ENCODE data around the gene VANGL1. TPM values are rescaled to one million over a fixed set of nuclear protein-coding genes. Genes with fewer than 3 reads are reported as not detected.

VANGL1 gene
- total RNA-seq, result 1 to 10 TPM in 3 of 4 donors, under 1 TPM in 1; 0.66 to 1.2 (median 1.1) TPM

DNA sequence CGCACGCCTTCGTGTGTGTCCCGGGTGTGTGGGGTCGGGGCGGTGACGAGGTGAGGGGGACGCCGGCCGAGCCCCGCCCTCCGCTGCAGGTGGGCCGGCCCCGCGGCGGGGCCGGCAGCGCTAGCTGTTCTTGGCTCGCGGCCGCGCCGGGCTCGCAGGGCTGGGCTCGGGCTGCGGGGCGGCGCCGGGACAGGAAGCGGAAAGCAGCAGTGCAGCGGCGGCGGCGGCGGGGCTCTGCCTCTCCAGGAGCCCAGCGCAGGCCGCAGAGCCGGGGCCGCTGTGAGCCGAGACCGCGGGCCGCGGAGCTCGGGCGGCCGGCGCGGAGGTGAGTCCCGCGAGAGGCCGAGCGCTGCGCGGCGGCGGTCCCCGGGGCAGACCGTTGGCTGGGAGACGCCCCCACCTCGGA, at the start of gene VANGL1:
VANGL1 (plus strand) TSS at position 209 of the 406 bp plus-strand sequence. CDS start 9,444 bp downstream, outside the sequence.
- peak within 1 kb of the TSS in 1 of 4 donors; percentile 41 for H3K27ac ChIP-seq
- TF ChIP-seq, protein P1, sequence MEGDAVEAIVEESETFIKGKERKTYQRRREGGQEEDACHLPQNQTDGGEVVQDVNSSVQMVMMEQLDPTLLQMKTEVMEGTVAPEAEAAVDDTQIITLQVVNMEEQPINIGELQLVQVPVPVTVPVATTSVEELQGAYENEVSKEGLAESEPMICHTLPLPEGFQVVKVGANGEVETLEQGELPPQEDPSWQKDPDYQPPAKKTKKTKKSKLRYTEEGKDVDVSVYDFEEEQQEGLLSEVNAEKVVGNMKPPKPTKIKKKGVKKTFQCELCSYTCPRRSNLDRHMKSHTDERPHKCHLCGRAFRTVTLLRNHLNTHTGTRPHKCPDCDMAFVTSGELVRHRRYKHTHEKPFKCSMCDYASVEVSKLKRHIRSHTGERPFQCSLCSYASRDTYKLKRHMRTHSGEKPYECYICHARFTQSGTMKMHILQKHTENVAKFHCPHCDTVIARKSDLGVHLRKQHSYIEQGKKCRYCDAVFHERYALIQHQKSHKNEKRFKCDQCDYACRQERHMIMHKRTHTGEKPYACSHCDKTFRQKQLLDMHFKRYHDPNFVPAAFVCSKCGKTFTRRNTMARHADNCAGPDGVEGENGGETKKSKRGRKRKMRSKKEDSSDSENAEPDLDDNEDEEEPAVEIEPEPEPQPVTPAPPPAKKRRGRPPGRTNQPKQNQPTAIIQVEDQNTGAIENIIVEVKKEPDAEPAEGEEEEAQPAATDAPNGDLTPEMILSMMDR (IDR thresholded peaks at IDR 0.05 in 4 of 5, conservative IDR thresholded peaks at IDR 0.05 in 1 of 5), result no peak
- TF ChIP-seq POLR2A (IDR thresholded peaks at IDR 0.05), result no peak
- DNase-seq (peak; percentile 18 to 27), ATAC-seq (peak; percentile 52 to 63)
- in situ Hi-C loops (cut with MboI; ENCODE audit: low sequenced_read_pairs in 4 of 4) (no loop called here), intact Hi-C loops (cut with DNase I; ENCODE audit: low total_unique reads) (loop anchor here (10.0 kb wide), 1 partner anchor 63 kb away; no protein-coding TSS in a partner anchor)
- H3K27me3 ChIP-seq, result no peaks in the 10 kb centered on the region
- H3K4me3 ChIP-seq, result peak within 1 kb of the TSS; percentile 65 to 94 (median 73)
- no peaks in the 10 kb centered on the region for H3K9me3 ChIP-seq
- H3K36me3 ChIP-seq, result no peaks in the 10 kb centered on the region
- H3K4me1 ChIP-seq, result peaks cover 5 to 6% of the 10 kb centered on the region in 2 donors

DNA sequence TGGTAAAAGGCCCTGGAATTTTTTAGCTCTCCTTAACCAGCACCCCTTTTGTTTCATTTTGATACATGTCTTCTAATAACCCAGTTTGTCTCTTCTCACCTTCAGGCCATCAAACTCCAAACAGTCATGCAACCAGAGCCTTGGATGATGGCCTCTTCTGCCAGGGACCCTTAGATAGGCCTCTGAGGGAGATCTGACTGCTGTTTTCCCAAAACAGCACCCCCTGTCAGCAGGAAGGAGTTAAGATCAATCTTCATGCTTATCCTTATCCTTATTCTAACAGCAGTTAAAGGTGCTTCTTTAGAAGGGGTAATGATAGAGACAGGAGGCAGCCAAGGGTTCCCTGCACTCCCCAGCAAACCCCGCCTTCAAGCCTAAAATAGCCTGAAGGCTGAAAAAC, 49.5 kb upstream of the VANGL1 start:
- in situ Hi-C loops (cut with MboI; ENCODE audit: low sequenced_read_pairs in 4 of 4) (loop anchor here in 3 of 4 donors (5.0 to 10.0 kb wide), 4 partner anchors 455 to 615 kb away; no protein-coding TSS in a partner anchor), intact Hi-C loops (cut with DNase I; ENCODE audit: low total_unique reads) (no loop called here)
- no peak for ATAC-seq

DNA sequence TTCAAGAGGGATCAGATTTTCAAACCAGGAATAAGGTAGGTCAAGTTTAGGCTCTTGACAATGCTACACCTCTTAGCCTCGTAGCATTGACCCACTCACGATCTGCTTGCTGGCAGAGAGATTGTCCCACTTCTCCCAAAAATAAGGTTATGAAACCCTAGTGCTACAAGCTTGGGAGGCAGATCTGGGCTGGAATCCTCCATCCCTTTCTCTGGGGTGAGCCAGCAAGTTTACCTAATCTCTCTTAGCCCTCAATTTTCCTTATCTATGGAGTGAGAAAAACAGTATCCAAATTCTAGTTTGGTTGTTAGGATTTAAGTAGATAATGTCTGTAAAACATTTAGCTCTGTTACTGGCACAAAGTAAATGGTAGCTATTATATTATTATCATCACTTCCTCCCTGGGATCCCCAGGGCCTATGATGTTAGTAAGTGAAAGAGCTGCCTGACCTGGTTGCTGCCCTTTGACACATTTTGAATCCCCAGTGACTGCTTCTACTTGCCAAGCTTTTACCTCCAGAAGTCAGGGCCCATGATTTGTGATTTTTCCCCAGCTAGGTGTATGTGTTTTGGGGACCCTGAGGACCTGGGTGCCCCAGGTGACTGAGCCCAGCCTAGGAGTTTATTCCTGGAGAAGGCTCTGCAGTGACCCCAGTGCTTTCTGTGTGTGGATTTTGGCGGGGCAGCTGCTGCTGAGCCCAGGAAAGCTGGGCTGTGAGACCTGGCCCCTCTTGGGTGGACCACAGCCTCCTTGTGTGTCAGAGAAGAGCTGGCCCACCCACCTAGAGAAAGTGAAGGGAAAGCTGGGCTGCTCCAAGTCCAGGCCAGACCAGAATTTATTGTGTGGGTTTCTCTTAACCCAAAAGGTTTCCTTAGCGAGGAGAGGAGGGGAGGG, 48.2 kb upstream of the VANGL1 start:
- Histone ChIP-seq H3K4me1 (no peaks in the 10 kb centered on the region), H3K36me3 (no peaks in the 10 kb centered on the region), H3K27ac (no peak overlapping the region), H3K9me3 (peaks cover 0 to 7% (median 3%) of the 10 kb centered on the region in 3 donors), H3K27me3 (no peaks in the 10 kb centered on the region), H3K4me3 (no peak overlapping the region)
- intact Hi-C loops (cut with DNase I; ENCODE audit: low total_unique reads), result no loop called here
- TF ChIP-seq, protein P1 (IDR thresholded peaks at IDR 0.05 in 4 of 5, conservative IDR thresholded peaks at IDR 0.05 in 1 of 5), result no peak
- no peak for TF ChIP-seq POLR2A (IDR thresholded peaks at IDR 0.05)
- ATAC-seq (no peak), DNase-seq (no peak)
- in situ Hi-C loops (cut with MboI; ENCODE audit: low sequenced_read_pairs in 4 of 4), result loop anchor here in 3 of 4 donors (5.0 to 10.0 kb wide), 4 partner anchors 456 to 616 kb away; no protein-coding TSS in a partner anchor

More for the DNA sequence above, 49.5 kb upstream of the VANGL1 start:
- H3K4me1 ChIP-seq, result no peaks in the 10 kb centered on the region
- H3K4me3 ChIP-seq, result no peak overlapping the region
- no peaks in the 10 kb centered on the region for H3K36me3 ChIP-seq
- H3K9me3 ChIP-seq, result peaks cover 0 to 7% (median 3%) of the 10 kb centered on the region in 3 donors
- H3K27me3 ChIP-seq, result no peaks in the 10 kb centered on the region
- H3K27ac ChIP-seq, result no peak overlapping the region
- DNase-seq, result no peak
- TF ChIP-seq, protein P1 (IDR thresholded peaks at IDR 0.05 in 4 of 5, conservative IDR thresholded peaks at IDR 0.05 in 1 of 5), result no peak
- no peak for TF ChIP-seq POLR2A (IDR thresholded peaks at IDR 0.05)

DNA sequence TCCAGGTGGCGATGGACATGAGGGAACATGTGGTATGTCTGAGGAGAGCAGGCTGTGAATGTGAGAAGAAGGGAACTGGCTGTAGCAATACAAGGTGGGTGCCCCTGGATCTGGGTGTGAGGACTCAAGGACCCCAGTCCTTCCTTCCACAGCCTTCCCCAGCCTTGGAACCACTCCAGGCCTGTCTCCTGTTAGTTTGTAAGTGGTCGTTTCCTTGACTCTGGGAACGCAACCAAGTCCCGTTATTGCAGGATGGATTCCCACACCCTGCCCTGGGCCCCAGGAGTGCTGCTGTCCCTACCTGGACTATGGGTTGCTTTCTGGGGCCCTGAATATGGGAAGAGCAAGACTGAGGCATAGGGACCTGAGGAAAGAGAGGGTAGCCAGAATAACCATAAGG, 47.2 kb upstream of the VANGL1 start:
- in situ Hi-C loops (cut with MboI; ENCODE audit: low sequenced_read_pairs in 4 of 4), result loop anchor here in 3 of 4 donors (5.0 to 10.0 kb wide), 4 partner anchors 457 to 617 kb away; no protein-coding TSS in a partner anchor
- no peak for DNase-seq

More for the DNA sequence above, 47.2 kb upstream of the VANGL1 start:
- no peaks in the 10 kb centered on the region for H3K36me3 ChIP-seq
- intact Hi-C loops (cut with DNase I; ENCODE audit: low total_unique reads), result no loop called here
- no peak overlapping the region for H3K4me3 ChIP-seq
- no peaks in the 10 kb centered on the region for H3K4me1 ChIP-seq
- H3K9me3 ChIP-seq, result no peaks in the 10 kb centered on the region
- H3K27ac ChIP-seq, result no peak overlapping the region
- ATAC-seq, result no peak
- H3K27me3 ChIP-seq, result no peaks in the 10 kb centered on the region
- TF ChIP-seq, protein P1 (IDR thresholded peaks at IDR 0.05 in 4 of 5, conservative IDR thresholded peaks at IDR 0.05 in 1 of 5), result no peak
- no peak for TF ChIP-seq POLR2A (IDR thresholded peaks at IDR 0.05)
